H54 (cell line): ENCODE data around the gene RIPOR3.
"Not testable (repeated sequence)": the region's sequence is repeated elsewhere in the genome, so short reads cannot be mapped to it uniquely, and the experiment has no call there.

ENCODE experiments used
- DNase-seq: peaks from one replicate; pipeline ENCODE4 v3.0.0; 2011; ENCODE audit warnings: low spot score, mixed read lengths; ENCODE audit not compliant: insufficient read length
- FAIRE-seq: peaks from 3 replicates; lab custom pipeline; 2011; peaks lifted over from hg19 to GRCh38; lab: Jason Lieb, UNC
- POLR2A ChIP-seq: IDR thresholded peaks from 2 replicates; pipeline ENCODE4 v1.6.1; 2011; ENCODE audit warnings: low read depth, mild to moderate bottlenecking, low read length

Gene RIPOR3

DNA sequence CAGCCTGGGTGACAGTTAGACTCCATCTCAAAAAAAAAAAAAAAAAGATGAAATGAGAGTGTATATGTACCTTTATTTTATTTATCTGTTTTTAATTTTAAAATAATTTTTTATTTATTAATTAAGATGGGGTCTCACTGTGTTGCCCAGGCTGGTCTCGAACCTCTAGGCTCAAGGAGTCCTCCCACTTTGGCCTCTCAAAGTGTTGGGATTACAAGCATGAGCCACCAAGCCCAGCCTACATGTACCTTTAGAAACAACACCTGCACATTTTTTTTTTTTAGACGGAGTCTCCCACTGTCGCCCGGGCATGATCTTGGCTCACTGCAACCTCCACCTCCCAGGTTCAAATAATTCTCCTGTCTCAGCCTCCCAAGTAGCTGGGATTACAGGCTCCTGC is 28.0 kb upstream of the RIPOR3 start:
- DNase-seq = no peak
- FAIRE-seq = no peak
- TF ChIP-seq POLR2A = no peak

- DNase-seq (no peak), FAIRE-seq (no peak)
- TF ChIP-seq POLR2A = no peak
Observed at GRCh38 chr20:50717974-50718761, 26.8 kb upstream of the RIPOR3 start.

DNA sequence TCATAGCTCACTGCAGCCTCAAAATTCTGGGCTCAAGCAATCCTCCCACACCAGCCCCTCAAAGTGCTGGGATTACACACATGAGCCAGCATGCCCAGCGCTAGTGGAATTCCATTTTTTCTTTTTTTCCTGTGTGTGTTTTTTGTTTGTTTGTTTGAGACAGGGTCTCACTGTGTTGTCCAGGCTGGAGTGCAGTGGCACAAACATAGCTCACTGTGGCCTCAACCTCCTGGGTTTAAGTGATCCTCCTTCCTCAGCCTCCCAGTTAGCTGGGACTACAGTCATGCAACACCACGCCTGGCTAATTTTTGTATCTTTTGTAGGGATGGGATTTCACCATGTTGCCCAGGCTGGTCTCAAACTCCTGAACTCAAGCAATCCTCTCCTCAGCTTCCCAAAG is 26.0 kb upstream of the RIPOR3 start:
- FAIRE-seq (no peak), DNase-seq (no peak)
- TF ChIP-seq POLR2A = no peak

GRCh38 chr20:50716518-50716917 is 25.2 kb upstream of the RIPOR3 start:
- DNase-seq = no peak
- FAIRE-seq = no peak
- TF ChIP-seq POLR2A = no peak

- FAIRE-seq = no peak
- no peak for TF ChIP-seq POLR2A
- DNase-seq = no peak
Observed at GRCh38 chr20:50715694-50716093, 24.4 kb upstream of the RIPOR3 start.

- not testable (repeated sequence) for DNase-seq, FAIRE-seq
Observed at GRCh38 chr20:50714426-50714825, 23.1 kb upstream of the RIPOR3 start.

DNA sequence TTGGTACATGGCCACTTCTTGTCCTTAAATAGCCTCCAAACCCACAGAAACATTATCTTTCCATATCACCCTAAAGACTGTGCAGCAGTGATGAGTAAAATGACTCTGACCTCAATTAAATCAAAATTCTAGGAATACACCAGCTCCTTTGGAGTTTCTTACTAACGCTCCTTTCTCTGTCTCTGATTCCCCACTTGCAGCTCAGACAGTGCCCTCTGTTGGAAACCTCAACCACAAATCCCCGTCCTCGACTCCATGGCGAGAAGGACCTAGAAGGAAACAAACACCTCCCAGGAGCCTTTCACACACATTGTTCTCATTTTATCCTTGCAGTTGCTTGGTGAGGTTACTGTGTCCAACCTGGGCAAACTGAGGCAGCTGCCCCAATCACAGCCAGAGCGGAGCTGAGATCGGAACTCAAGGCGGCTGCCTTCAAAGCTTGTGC is 22.3 kb upstream of the RIPOR3 start:
- FAIRE-seq = no peak

GRCh38 chr20:50712771-50713656 is 21.7 kb upstream of the RIPOR3 start:
- no peak for TF ChIP-seq POLR2A
- FAIRE-seq (no peak), DNase-seq (no peak)

More for the DNA sequence above, 22.3 kb upstream of the RIPOR3 start:
- TF ChIP-seq POLR2A = no peak
- DNase-seq = no peak

- no peak for FAIRE-seq
- DNase-seq = no peak
- no peak for TF ChIP-seq POLR2A
Observed at GRCh38 chr20:50711113-50711825, 19.9 kb upstream of the RIPOR3 start.

DNA sequence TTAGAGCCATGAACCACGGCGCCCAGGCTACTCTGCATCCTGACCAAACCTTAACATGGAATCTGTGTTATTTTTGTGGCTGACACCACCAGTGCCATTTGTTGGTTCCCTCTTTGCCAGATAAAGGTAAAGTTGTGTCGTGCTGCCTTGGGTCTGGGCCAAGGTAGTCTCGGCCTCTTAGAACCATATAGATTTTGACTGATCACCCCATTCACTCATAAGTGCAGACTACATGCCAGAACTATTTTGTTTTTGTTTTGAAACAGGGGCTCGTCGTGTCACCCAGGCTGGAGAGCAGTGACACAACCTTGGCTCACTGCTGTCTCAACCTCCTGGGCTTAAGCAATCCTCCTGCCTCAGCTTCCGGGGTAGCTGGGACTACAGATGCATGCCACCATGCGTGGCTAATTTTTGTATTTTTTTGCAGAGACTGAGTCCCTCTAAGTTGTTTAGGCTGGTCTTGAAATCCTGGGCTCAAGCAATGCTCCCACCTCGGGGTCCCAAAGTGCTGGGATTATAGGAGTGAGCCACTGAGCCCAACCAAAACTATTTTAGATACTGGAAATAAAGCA is 19.2 kb upstream of the RIPOR3 start:
- FAIRE-seq = no peak
- no peak for TF ChIP-seq POLR2A
- no peak for DNase-seq

GRCh38 chr20:50709636-50709973 is 18.3 kb upstream of the RIPOR3 start:
- no peak for TF ChIP-seq POLR2A
- FAIRE-seq (no peak), DNase-seq (no peak)

GRCh38 chr20:50708845-50709635 is 17.7 kb upstream of the RIPOR3 start:
- no peak for DNase-seq
- TF ChIP-seq POLR2A = no peak

DNA sequence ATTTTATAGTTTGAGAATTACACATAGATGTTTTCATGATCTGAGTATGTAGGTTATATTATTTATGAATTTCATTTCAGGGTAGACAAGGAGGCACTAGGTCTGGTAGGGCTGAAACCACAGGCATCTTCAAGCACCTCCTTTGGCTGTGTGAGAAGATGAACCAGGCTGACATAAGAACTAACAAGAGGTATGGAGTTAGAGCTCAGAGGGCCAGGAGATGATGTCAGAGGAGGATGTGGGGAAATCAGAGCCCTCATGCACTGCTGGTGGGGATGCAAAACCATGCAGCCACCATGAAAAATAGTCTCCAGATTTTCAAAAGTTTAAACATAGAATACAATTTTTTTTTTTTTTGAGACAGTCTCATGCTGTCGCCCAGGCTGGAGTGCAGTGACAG is 13.6 kb upstream of the RIPOR3 start:
- TF ChIP-seq POLR2A = no peak
- no peak for DNase-seq
- FAIRE-seq = no peak

More at GRCh38 chr20:50708845-50709635, 17.7 kb upstream of the RIPOR3 start:
- FAIRE-seq = no peak

- no peak for FAIRE-seq
- no peak for DNase-seq
- no peak for TF ChIP-seq POLR2A
Observed at GRCh38 chr20:50704514-50704913, 13.2 kb upstream of the RIPOR3 start.

DNA sequence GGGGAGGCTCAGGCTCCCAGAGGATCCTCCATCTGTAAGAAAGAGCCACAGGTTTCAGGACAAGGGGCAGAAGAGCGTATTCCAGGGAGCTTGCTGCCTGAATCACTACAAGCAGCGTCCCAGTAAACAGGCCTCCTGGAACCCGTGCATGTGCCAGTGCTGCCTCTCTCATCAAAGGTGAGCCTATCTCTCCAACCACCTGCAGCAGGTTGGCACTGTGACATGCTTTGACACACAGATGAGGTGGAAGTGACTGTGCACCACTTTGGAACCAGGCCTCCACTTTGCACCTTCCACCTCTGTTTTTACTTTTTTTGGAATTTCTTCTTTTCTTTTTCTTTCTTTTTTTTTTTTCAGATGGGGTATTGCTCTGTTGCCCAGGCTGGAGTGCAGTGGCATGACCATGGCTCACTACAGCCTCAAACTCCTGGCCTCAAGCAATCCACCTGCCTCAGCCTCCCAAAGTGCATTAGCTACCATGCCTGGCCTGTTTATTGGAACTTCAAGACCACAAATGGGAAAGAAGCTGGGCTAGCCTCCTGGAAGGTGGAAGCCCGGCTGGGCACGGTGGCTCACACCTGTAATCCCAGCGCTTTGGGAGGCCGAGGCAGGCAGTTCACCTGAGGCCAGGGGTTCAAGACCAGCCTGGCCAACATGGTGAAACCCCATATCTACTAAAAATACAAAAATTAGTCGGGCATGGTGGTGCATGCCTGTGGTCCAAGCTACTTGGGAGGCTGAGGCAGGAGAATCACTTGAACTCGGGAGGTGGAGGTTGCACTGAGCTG is 12.5 kb upstream of the RIPOR3 start:
- FAIRE-seq = not testable (repeated sequence)

More for the DNA sequence above, 12.5 kb upstream of the RIPOR3 start:
- not testable (repeated sequence) for DNase-seq
